ENCODE data around the gene AGO3. TPM values are rescaled to one million over a fixed set of nuclear protein-coding genes. Genes with fewer than 3 reads are reported as not detected.

Gene AGO3
- total RNA-seq, 1 donor from 2014 or later: 41.8 TPM

- DNase-seq (ENCODE audit: low spot score): no peak
Observed at GRCh38 chr1:36096500-36097432, 165.9 kb downstream of the AGO3 start.

- DNase-seq (ENCODE audit: low spot score): no peak
Observed at GRCh38 chr1:36097693-36098585, 167.0 kb downstream of the AGO3 start.

GRCh38 chr1:36098650-36099365 is 167.9 kb downstream of the AGO3 start:
- no peak for DNase-seq (ENCODE audit: low spot score)

GRCh38 chr1:36099681-36100341 is 168.9 kb downstream of the AGO3 start:
- peak; percentile 86 for DNase-seq (ENCODE audit: low spot score)

GRCh38 chr1:36100376-36100775 is 169.5 kb downstream of the AGO3 start:
- DNase-seq (ENCODE audit: low spot score): no peak

GRCh38 chr1:36101546-36101945 is 170.6 kb downstream of the AGO3 start:
- no peak for DNase-seq (ENCODE audit: low spot score)

GRCh38 chr1:36106269-36106668 is 175.4 kb downstream of the AGO3 start:
- DNase-seq (ENCODE audit: low spot score): no peak

- no peak for DNase-seq (ENCODE audit: low spot score)
Observed at GRCh38 chr1:36107394-36107793, 176.5 kb downstream of the AGO3 start.

- DNase-seq (ENCODE audit: low spot score): no peak
Observed at GRCh38 chr1:36108314-36108713, 177.4 kb downstream of the AGO3 start.

GRCh38 chr1:36109041-36109679 is 178.3 kb downstream of the AGO3 start:
- no peak for DNase-seq (ENCODE audit: low spot score)

- no peak for DNase-seq (ENCODE audit: low spot score)
Observed at GRCh38 chr1:36111151-36111550, 180.2 kb downstream of the AGO3 start.

GRCh38 chr1:36112823-36113222 is 181.9 kb downstream of the AGO3 start:
- no peak for DNase-seq (ENCODE audit: low spot score)

GRCh38 chr1:36114371-36114770 is 183.5 kb downstream of the AGO3 start:
- DNase-seq (ENCODE audit: low spot score): no peak

- peak; percentile 64 for DNase-seq (ENCODE audit: low spot score)
Observed at GRCh38 chr1:36115200-36115669, 184.3 kb downstream of the AGO3 start.

- no peak for DNase-seq (ENCODE audit: low spot score)
Observed at GRCh38 chr1:36115931-36116330, 185.0 kb downstream of the AGO3 start.

GRCh38 chr1:36116901-36117300 is 186.0 kb downstream of the AGO3 start:
- no peak for DNase-seq (ENCODE audit: low spot score)

GRCh38 chr1:36118447-36119204 is 187.7 kb downstream of the AGO3 start:
- no peak for DNase-seq (ENCODE audit: low spot score)

- no peak for DNase-seq (ENCODE audit: low spot score)
Observed at GRCh38 chr1:36119456-36119855, 188.6 kb downstream of the AGO3 start.
